GM19328 (cell line): Measurements from ENCODE around the gene HJURP.

Experiments
- ATAC-seq: cut with Tn5 transposase; IDR thresholded peaks from one replicate; pipeline ENCODE4 v1.9.1; 2021; ENCODE audit warnings: mild to moderate bottlenecking, moderate library complexity; ENCODE audit not compliant: unreplicated experiment

The HJURP gene

GRCh38 chr2:233796254-233796653, 58.1 kb downstream of the HJURP start:
- ATAC-seq: no peak

- ATAC-seq: no peak
Measured at GRCh38 chr2:233795735-233796171, 58.6 kb downstream of the HJURP start.

- ATAC-seq: no peak
Measured at GRCh38 chr2:233794128-233794658, 60.1 kb downstream of the HJURP start.

- ATAC-seq: no peak
Measured at GRCh38 chr2:233793465-233794127, 60.7 kb downstream of the HJURP start.

GRCh38 chr2:233792720-233793119, 61.6 kb downstream of the HJURP start:
- ATAC-seq: no peak

GRCh38 chr2:233791883-233792329, 62.4 kb downstream of the HJURP start:
- no peak for ATAC-seq

- no peak for ATAC-seq
Measured at GRCh38 chr2:233791151-233791882, 63.0 kb downstream of the HJURP start.

- ATAC-seq: no peak
Measured at GRCh38 chr2:233789554-233789953, 64.8 kb downstream of the HJURP start.
